ENCODE measurements around the gene RIPOR3.

GRCh38 chr20:50717974-50718761 is 26.8 kb upstream of the RIPOR3 start:
- TF ChIP-seq ZNF384 (IDR thresholded peaks at IDR 0.05) (no peak), HDGF (IDR thresholded peaks at IDR 0.05; ENCODE audit: borderline replicate concordance) (no peak), CTBP1 (IDR thresholded peaks at IDR 0.05; ENCODE audit: borderline replicate concordance) (no peak), SUZ12 (IDR thresholded peaks at IDR 0.05) (no peak), SP1 (IDR thresholded peaks at IDR 0.05) (no peak), TARDBP (IDR thresholded peaks at IDR 0.05) (no peak), BHLHE40 (IDR thresholded peaks at IDR 0.05; ENCODE audit: borderline replicate concordance) (no peak), ELF4 (IDR thresholded peaks at IDR 0.05) (no peak), FOXA1 (IDR thresholded peaks at IDR 0.05) (no peak)
- TF ChIP-seq, protein P1, sequence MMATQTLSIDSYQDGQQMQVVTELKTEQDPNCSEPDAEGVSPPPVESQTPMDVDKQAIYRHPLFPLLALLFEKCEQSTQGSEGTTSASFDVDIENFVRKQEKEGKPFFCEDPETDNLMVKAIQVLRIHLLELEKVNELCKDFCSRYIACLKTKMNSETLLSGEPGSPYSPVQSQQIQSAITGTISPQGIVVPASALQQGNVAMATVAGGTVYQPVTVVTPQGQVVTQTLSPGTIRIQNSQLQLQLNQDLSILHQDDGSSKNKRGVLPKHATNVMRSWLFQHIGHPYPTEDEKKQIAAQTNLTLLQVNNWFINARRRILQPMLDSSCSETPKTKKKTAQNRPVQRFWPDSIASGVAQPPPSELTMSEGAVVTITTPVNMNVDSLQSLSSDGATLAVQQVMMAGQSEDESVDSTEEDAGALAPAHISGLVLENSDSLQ (IDR thresholded peaks at IDR 0.05) = no peak

Measured in HEK293T (cell line).